ENCODE measurements around the gene PITPNC1. TPM values are rescaled to one million over a fixed set of nuclear protein-coding genes. Genes with fewer than 3 reads are reported as not detected.
A peak's percentile ranks its signal among the peaks of the same experiment; 100 is the strongest.
"Not testable (repeated sequence)": the region's sequence is repeated elsewhere in the genome, so short reads cannot be mapped to it uniquely, and the experiment has no call there.

PITPNC1 gene
- total and polyA plus RNA-seq, 12 donors: 4.9 to 33.0 (median 14.0) TPM

GRCh38 chr17:67718325-67718941, 341.4 kb downstream of the PITPNC1 start:
- 0 to 2% (median 0%) methylated on average over 15 to 16 of the region's 16 CpGs for WGBS, 4 donors
- intact Hi-C loops (cut with DNase I): no loop called here

GRCh38 chr17:67725373-67725791, 348.3 kb downstream of the PITPNC1 start:
- H3K9me3 ChIP-seq (replicated peaks in 1 of 3): no peaks in the 10 kb centered on the region
- H3K27me3 ChIP-seq: no peaks in the 10 kb centered on the region
- H3K36me3 ChIP-seq (replicated peaks in 1 of 2): peaks cover 0 to 86% of the 10 kb centered on the region in 2 donors
- H3K27ac ChIP-seq: no peak overlapping the region
- 89 to 97% (median 93%) methylated on average over 4 of the region's 4 CpGs for WGBS, 4 donors
- TF ChIP-seq CTCF (IDR thresholded peaks at IDR 0.05) (no peak), POLR2A (IDR thresholded peaks at IDR 0.05) (no peak)
- H3K4me1 ChIP-seq (replicated peaks in 1 of 2): no peaks in the 10 kb centered on the region
- no peak overlapping the region for H3K4me3 ChIP-seq
- no peak for DNase-seq
- intact Hi-C loops (cut with DNase I): loop anchor here in 1 of 2 donors (10.0 kb wide), 1 partner anchor 199 kb away; no protein-coding TSS in a partner anchor

More at GRCh38 chr17:67718325-67718941, 341.4 kb downstream of the PITPNC1 start:
- Histone ChIP-seq H3K36me3 (replicated peaks in 1 of 2) (peaks cover 0 to 28% of the 10 kb centered on the region in 2 donors), H3K27ac (peak overlapping the region; percentile 73 to 92 (median 86)), H3K9me3 (replicated peaks in 1 of 3) (no peaks in the 10 kb centered on the region), H3K4me3 (peak overlapping the region; percentile 53 to 95 (median 76)), H3K27me3 (no peaks in the 10 kb centered on the region), H3K4me1 (replicated peaks in 1 of 2) (peaks cover 15 to 24% of the 10 kb centered on the region in 2 donors)
- peak in 4 of 7 donors; percentile 18 to 29 (median 26) for DNase-seq
- TF ChIP-seq POLR2A (IDR thresholded peaks at IDR 0.05) (no peak), CTCF (IDR thresholded peaks at IDR 0.05) (no peak)

GRCh38 chr17:67725807-67726206, 348.7 kb downstream of the PITPNC1 start:
- DNase-seq: no peak
- intact Hi-C loops (cut with DNase I): loop anchor here in 1 of 2 donors (10.0 kb wide), 1 partner anchor 199 kb away; no protein-coding TSS in a partner anchor
- H3K36me3 ChIP-seq (replicated peaks in 1 of 2): peaks cover 0 to 86% of the 10 kb centered on the region in 2 donors
- no peaks in the 10 kb centered on the region for H3K27me3 ChIP-seq
- H3K9me3 ChIP-seq (replicated peaks in 1 of 3): no peaks in the 10 kb centered on the region
- no peak overlapping the region for H3K27ac ChIP-seq
- TF ChIP-seq CTCF (IDR thresholded peaks at IDR 0.05) (no peak), POLR2A (IDR thresholded peaks at IDR 0.05) (no peak)
- WGBS, 4 donors: 91 to 95% (median 93%) methylated on average over 4 of the region's 4 CpGs
- H3K4me1 ChIP-seq (replicated peaks in 1 of 2): no peaks in the 10 kb centered on the region
- no peak overlapping the region for H3K4me3 ChIP-seq

GRCh38 chr17:67727152-67728039, 350.3 kb downstream of the PITPNC1 start:
- H3K27ac ChIP-seq; H3K4me3 ChIP-seq; H3K4me1 ChIP-seq (replicated peaks in 1 of 2); H3K9me3 ChIP-seq (replicated peaks in 1 of 3); H3K27me3 ChIP-seq: not testable (repeated sequence)
- intact Hi-C loops (cut with DNase I): loop anchor here in 1 of 2 donors (10.0 kb wide), 1 partner anchor 197 kb away; no protein-coding TSS in a partner anchor
- peak in 1 of 7 donors; percentile 18 for DNase-seq
- 92 to 97% (median 95%) methylated on average over 15 of the region's 15 CpGs for WGBS, 4 donors
- peaks cover 0 to 77% of the 10 kb centered on the region in 2 donors for H3K36me3 ChIP-seq (replicated peaks in 1 of 2)

Measured in adrenal gland (tissue), 12 donors.